Colonic mucosa (tissue), 4 donors: ENCODE measurements around the gene LAMA1. TPM values are rescaled to one million over a fixed set of nuclear protein-coding genes. Genes with fewer than 3 reads are reported as not detected.

ENCODE experiments used
- DNase-seq: peaks from one replicate; pipeline ENCODE4 v3.0.0-alpha.2; 2020
- H3K27ac ChIP-seq: fragments of 200-600 bp; one replicate; pipeline ENCODE4 v1.8.0; 2021
- H3K27me3 ChIP-seq: fragments of 200-600 bp; one replicate; pipeline ENCODE4 v1.8.0; 2021
- H3K36me3 ChIP-seq: fragments of 200-600 bp; one replicate; pipeline ENCODE4 v1.8.0; 2021
- H3K4me1 ChIP-seq: fragments of 200-600 bp; one replicate; pipeline ENCODE4 v1.8.0; 2021; ENCODE audit warnings: mild to moderate bottlenecking
- H3K4me3 ChIP-seq: fragments of 200-600 bp; one replicate; pipeline ENCODE4 v1.8.0; 2021
- H3K9ac ChIP-seq, 2 donors: one replicate each; pipeline ENCODE4 v1.7.0; 2013; ENCODE audit warnings: control low read depth in 2 of 2, low read depth in 2 of 2, low read length in 2 of 2
- H3K9me3 ChIP-seq: fragments of 200-600 bp; one replicate; pipeline ENCODE4 v1.8.0; 2021
- CTCF ChIP-seq: fragments of 200-600 bp; IDR thresholded peaks from one replicate; pipeline ENCODE4 v1.8.0; 2022; ENCODE audit warnings: antibody characterized with exemption, mild to moderate bottlenecking
- intact Hi-C: fragments of 100-400 bp; cut with DNase I; formaldehyde crosslinking; loops from one replicate; pipeline ENCODE4 v1.14.1; 2022
- total RNA-seq, 2 donors: library from RNA; stranded (reverse); fragmentation: NEBNext Ultra II Directional in 1 of 2; extraction: Animal tissue kit (Norgen Biotek cat#: 25700) in 1 of 2; gene quantifications; one replicate each; pipeline ENCODE4 v1.2.1, GENCODE V29; 2021
- donor health status: healthy.
- donor health status: DM: no; HTN: no; CAD: no.
- donor health status: DM: no; HTN: no; CAD: no.

The LAMA1 gene
- total RNA-seq, 2 donors from 2014 or later = 7.7 to 24.2 TPM

GRCh38 chr18:7071600-7071999 lies 46.0 kb downstream of the LAMA1 start:
- Histone ChIP-seq H3K27me3 (no peaks in the 10 kb centered on the region), H3K9me3 (no peaks in the 10 kb centered on the region), H3K9ac (no peak overlapping the region), H3K36me3 (no peaks in the 10 kb centered on the region), H3K4me3 (no peak overlapping the region), H3K4me1 (no peaks in the 10 kb centered on the region), H3K27ac (no peak overlapping the region)
- intact Hi-C loops = no loop called here
- TF ChIP-seq CTCF = no peak
- DNase-seq = no peak

DNA sequence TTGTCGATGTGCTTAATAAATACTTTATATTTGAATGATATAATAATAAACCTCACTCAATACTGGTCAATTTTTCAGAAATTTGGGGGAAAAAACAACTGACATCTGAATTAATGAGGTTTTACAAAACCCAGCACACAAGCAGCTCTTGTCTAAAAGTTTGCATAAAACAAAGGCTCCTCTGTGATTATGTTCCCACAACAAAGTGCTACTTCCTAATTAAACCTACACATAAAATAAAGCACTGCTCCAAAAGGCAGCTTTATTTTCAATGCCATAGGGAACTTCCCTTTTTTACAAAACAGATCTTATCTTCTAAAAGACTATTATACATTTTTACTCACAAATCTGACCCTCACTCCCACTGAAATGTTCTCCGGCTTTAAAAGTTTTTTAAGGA lies 47.1 kb downstream of the LAMA1 start:
- H3K36me3 ChIP-seq = no peaks in the 10 kb centered on the region
- no peak for TF ChIP-seq CTCF
- no peaks in the 10 kb centered on the region for H3K4me1 ChIP-seq
- intact Hi-C loops = no loop called here
- H3K9ac ChIP-seq = no peak overlapping the region
- no peaks in the 10 kb centered on the region for H3K9me3 ChIP-seq
- H3K27me3 ChIP-seq = no peaks in the 10 kb centered on the region
- DNase-seq = no peak
- H3K27ac ChIP-seq = no peak overlapping the region
- no peak overlapping the region for H3K4me3 ChIP-seq

GRCh38 chr18:7068871-7069590 lies 48.6 kb downstream of the LAMA1 start:
- Histone ChIP-seq H3K9ac (no peak overlapping the region), H3K27ac (no peak overlapping the region), H3K4me3 (no peak overlapping the region), H3K27me3 (no peaks in the 10 kb centered on the region), H3K9me3 (no peaks in the 10 kb centered on the region), H3K4me1 (no peaks in the 10 kb centered on the region), H3K36me3 (no peaks in the 10 kb centered on the region)
- DNase-seq = no peak
- intact Hi-C loops = no loop called here
- no peak for TF ChIP-seq CTCF

GRCh38 chr18:7066965-7067555 lies 50.5 kb downstream of the LAMA1 start:
- no peaks in the 10 kb centered on the region for H3K9me3 ChIP-seq
- no peak overlapping the region for H3K27ac ChIP-seq

DNA sequence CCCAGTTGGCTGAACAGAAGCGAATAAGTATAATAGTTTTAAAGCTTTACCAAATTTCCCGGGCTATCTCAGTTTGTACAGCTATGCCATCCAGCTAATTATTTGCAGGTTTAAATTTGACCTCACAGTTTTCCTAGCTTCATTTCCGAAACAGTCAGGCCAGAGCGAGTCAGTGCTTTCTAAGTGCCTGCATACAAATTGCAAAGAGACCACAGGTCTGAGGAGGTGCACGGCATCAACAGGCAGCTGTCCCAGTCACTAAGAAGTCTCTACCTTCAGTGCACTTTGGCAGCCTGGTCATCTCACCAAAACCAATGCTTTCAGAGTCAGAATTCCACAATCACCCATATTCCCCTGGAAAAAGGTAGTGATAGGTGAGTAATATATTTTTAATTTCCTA lies 51.9 kb downstream of the LAMA1 start:
- no peak for TF ChIP-seq CTCF
- Histone ChIP-seq H3K27me3 (no peaks in the 10 kb centered on the region), H3K4me1 (no peaks in the 10 kb centered on the region), H3K9ac (no peak overlapping the region), H3K27ac (no peak overlapping the region), H3K4me3 (no peak overlapping the region), H3K9me3 (no peaks in the 10 kb centered on the region), H3K36me3 (no peaks in the 10 kb centered on the region)
- intact Hi-C loops = no loop called here
- no peak for DNase-seq

More at GRCh38 chr18:7066965-7067555, 50.5 kb downstream of the LAMA1 start:
- Histone ChIP-seq H3K4me1 (no peaks in the 10 kb centered on the region), H3K4me3 (no peak overlapping the region), H3K27me3 (no peaks in the 10 kb centered on the region), H3K9ac (no peak overlapping the region), H3K36me3 (no peaks in the 10 kb centered on the region)
- intact Hi-C loops = no loop called here
- no peak for DNase-seq
- TF ChIP-seq CTCF = no peak
